ENCODE measurements around the gene RTN4RL2. TPM values are rescaled to one million over a fixed set of nuclear protein-coding genes. Genes with fewer than 3 reads are reported as not detected.

The RTN4RL2 gene
- total and polyA plus RNA-seq, 10 of the 15 experiments (the other 5 are each of a cell fraction or from before 2014, with no cell fraction given), result 0.14 to 1.1 (median 0.52) TPM; not detected in 4

DNA sequence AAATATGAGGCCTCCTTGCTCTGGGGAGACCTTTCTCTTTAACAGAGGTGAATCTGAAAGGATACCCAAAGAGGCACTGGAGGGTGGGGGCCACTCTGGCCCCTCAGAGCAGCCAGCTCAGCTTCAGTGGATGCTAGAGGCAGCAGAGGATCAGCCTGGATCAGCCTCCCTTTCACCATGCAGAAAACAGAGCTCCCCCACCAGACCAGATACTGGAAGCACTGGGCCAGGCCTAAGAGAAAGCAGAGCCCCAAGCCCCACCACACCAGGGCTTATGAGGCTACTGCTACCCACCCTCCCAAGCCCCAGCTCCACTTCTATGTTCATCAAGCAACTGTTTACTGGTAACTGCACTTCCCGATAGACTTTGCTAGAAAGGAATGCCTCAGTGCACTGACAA lies 29.4 kb upstream of the RTN4RL2 start:
- no peaks in the 10 kb centered on the region for H3K9me3 ChIP-seq (replicated peaks; ENCODE audit: control insufficient read depth, insufficient read depth, low read length)
- ChIA-PET CTCF (interaction anchor here (0.7 to 6.4 kb wide), 9 partner anchors 9 to 210 kb away, joined by 3 to 40 read pairs (median 3); no protein-coding TSS in a partner anchor), RAD21 (ENCODE audit: unreplicated experiment) (interaction anchor here (0.8 to 1.7 kb wide), 3 partner anchors 24 to 87 kb away, joined by 4 to 6 read pairs (median 4); no protein-coding TSS in a partner anchor), SMC1A (ENCODE audit: uncharacterized antibody, unreplicated experiment) (interaction anchor here (0.6 to 1.6 kb wide), 3 partner anchors 12 to 85 kb away, joined by 3 to 4 read pairs (median 3); no protein-coding TSS in a partner anchor), POLR2A (interaction anchor here (1.2 to 1.5 kb wide), 2 partner anchors 11 to 27 kb away, joined by 3 to 4 read pairs; no protein-coding TSS in a partner anchor)
- no peaks in the 10 kb centered on the region for H4K20me1 ChIP-seq (ENCODE audit: control insufficient read depth, insufficient read depth)
- FAIRE-seq (no peak), ATAC-seq (no peak), DNase-seq (ENCODE audit: low read depth, low spot score) (no peak)
- TF ChIP-seq JUND (IDR thresholded peaks at IDR 0.05; ENCODE audit: low read depth, low read length), result no peak
- TF ChIP-seq, protein P1, sequence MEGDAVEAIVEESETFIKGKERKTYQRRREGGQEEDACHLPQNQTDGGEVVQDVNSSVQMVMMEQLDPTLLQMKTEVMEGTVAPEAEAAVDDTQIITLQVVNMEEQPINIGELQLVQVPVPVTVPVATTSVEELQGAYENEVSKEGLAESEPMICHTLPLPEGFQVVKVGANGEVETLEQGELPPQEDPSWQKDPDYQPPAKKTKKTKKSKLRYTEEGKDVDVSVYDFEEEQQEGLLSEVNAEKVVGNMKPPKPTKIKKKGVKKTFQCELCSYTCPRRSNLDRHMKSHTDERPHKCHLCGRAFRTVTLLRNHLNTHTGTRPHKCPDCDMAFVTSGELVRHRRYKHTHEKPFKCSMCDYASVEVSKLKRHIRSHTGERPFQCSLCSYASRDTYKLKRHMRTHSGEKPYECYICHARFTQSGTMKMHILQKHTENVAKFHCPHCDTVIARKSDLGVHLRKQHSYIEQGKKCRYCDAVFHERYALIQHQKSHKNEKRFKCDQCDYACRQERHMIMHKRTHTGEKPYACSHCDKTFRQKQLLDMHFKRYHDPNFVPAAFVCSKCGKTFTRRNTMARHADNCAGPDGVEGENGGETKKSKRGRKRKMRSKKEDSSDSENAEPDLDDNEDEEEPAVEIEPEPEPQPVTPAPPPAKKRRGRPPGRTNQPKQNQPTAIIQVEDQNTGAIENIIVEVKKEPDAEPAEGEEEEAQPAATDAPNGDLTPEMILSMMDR (IDR thresholded peaks at IDR 0.05 in 2 of 3, conservative IDR thresholded peaks at IDR 0.05 in 1 of 3; ENCODE audit: control insufficient read depth in 2 of 3, extremely low read depth in 1 of 3, insufficient read depth in 1 of 3, low read depth in 3 of 3, low read length in 3 of 3), result peak in 1 of 3 experiments; percentile 14; a peak in 1 of 6 replicates
- no peak overlapping the region for H3K9ac ChIP-seq (ENCODE audit: control insufficient read depth, insufficient read depth, low read length)
- in situ Hi-C loops (cut with MboI), result no loop called here
- no peak overlapping the region for H3K4me3 ChIP-seq
- BruUV-seq (replicated peaks), result no TSS peak
- no peak overlapping the region for H2AFZ ChIP-seq (ENCODE audit: control insufficient read depth, low read depth, low read length)
- H3K4me2 ChIP-seq (ENCODE audit: control insufficient read depth, insufficient read depth), result no peak overlapping the region
- H3K36me3 ChIP-seq (ENCODE audit: control insufficient read depth in 2 of 2, insufficient read depth in 2 of 2, low read length in 1 of 2), result no peaks in the 10 kb centered on the region
- H3K4me1 ChIP-seq (ENCODE audit: control insufficient read depth, insufficient read depth, low read length), result peaks cover 11% of the 10 kb centered on the region
- peaks cover 12% of the 10 kb centered on the region for H3K79me2 ChIP-seq (ENCODE audit: control insufficient read depth, insufficient read depth, low read length)
- H3K27me3 ChIP-seq (replicated peaks in 1 of 2; ENCODE audit: control insufficient read depth in 2 of 2, insufficient read depth in 2 of 2, low read length in 1 of 2), result no peaks in the 10 kb centered on the region
- intact Hi-C loops (cut with micrococcal nuclease; ENCODE audit: unreplicated experiment), result no loop called here
- 100% methylated on average over 1 of the region's 1 CpG for WGBS (ENCODE audit: insufficient coverage, insufficient replicate concordance, low lambda C conversion rate, missing lambda C conversion rate)
- no peak overlapping the region for H3K27ac ChIP-seq (ENCODE audit: control insufficient read depth, insufficient read depth)

DNA sequence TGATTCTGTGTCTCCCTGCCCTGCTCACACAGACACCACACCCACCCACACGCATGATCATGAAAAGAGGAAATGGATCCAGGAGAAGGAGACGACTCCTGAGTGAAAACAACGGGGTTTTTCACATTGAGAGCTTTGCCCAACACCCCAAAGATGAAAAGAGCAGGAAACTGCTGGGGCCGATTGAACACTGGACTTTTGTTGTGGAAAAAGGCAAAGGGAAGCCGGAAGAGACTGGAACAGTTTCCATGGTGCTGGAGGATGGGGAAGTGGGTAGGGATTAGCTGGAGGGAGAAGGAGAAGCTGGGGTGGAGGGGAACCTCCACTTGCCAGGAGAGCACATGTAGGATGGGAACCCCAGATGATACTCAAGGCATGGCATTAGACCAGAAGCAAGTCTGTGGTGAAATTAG lies 28.2 kb upstream of the RTN4RL2 start:
- WGBS (ENCODE audit: insufficient coverage, insufficient replicate concordance, low lambda C conversion rate, missing lambda C conversion rate), result 79% methylated on average over 5 of the region's 5 CpGs
- Histone ChIP-seq H3K9ac (ENCODE audit: control insufficient read depth, insufficient read depth, low read length) (no peak overlapping the region), H3K4me2 (ENCODE audit: control insufficient read depth, insufficient read depth) (no peak overlapping the region), H3K27ac (ENCODE audit: control insufficient read depth, insufficient read depth) (no peak overlapping the region), H3K4me3 (no peak overlapping the region), H3K27me3 (replicated peaks in 1 of 2; ENCODE audit: control insufficient read depth in 2 of 2, insufficient read depth in 2 of 2, low read length in 1 of 2) (no peaks in the 10 kb centered on the region), H3K79me2 (ENCODE audit: control insufficient read depth, insufficient read depth, low read length) (peaks cover 2% of the 10 kb centered on the region; the same call in 1 of the 2 replicates), H2AFZ (ENCODE audit: control insufficient read depth, low read depth, low read length) (peak overlapping the region; percentile 31; the same call in 1 of the 2 replicates), H4K20me1 (ENCODE audit: control insufficient read depth, insufficient read depth) (no peaks in the 10 kb centered on the region), H3K4me1 (ENCODE audit: control insufficient read depth, insufficient read depth, low read length) (peaks cover 8% of the 10 kb centered on the region), H3K9me3 (replicated peaks; ENCODE audit: control insufficient read depth, insufficient read depth, low read length) (no peaks in the 10 kb centered on the region), H3K36me3 (ENCODE audit: control insufficient read depth in 2 of 2, insufficient read depth in 2 of 2, low read length in 1 of 2) (no peaks in the 10 kb centered on the region)
- SMC1A ChIA-PET (ENCODE audit: uncharacterized antibody, unreplicated experiment), result interaction anchor here (1.2 kb wide), 1 partner anchor 94 kb away, joined by 3 read pairs; no protein-coding TSS in a partner anchor
- no TSS peak for BruUV-seq (replicated peaks)
- POLR2A ChIA-PET, result interaction anchor here (0.6 to 1.8 kb wide), 2 partner anchors 11 to 43 kb away, joined by 3 to 6 read pairs; no protein-coding TSS in a partner anchor
- in situ Hi-C loops (cut with MboI), result no loop called here
- CTCF ChIA-PET, result interaction anchor here (2.6 to 6.4 kb wide), 3 partner anchors 25 to 60 kb away, joined by 10 to 40 read pairs (median 17); no protein-coding TSS in a partner anchor
- RAD21 ChIA-PET (ENCODE audit: unreplicated experiment), result interaction anchor here (1.0 kb wide), 1 partner anchor 82 kb away, joined by 4 read pairs; no protein-coding TSS in a partner anchor
- ATAC-seq, result no peak; the same call in 2 of the 3 replicates
- TF ChIP-seq BMI1 (IDR thresholded peaks at IDR 0.05; ENCODE audit: borderline replicate concordance) (no peak), IKZF2 (IDR thresholded peaks at IDR 0.05) (peak; percentile 45 to 55; a peak in 2 of 4 replicates), SPI1 (IDR thresholded peaks at IDR 0.05; ENCODE audit: borderline replicate concordance, insufficient read depth, low read depth, low read length) (peak; percentile 82), DPF2 (IDR thresholded peaks at IDR 0.05) (peak; percentile 52; the same call in 1 of the 2 replicates), IKZF1 (conservative IDR thresholded peaks at IDR 0.05) (peak; percentile 60), YBX1 (IDR thresholded peaks at IDR 0.05) (no peak)
- no peak for DNase-seq (ENCODE audit: low read depth, low spot score)
- no peak for FAIRE-seq
- intact Hi-C loops (cut with micrococcal nuclease; ENCODE audit: unreplicated experiment), result no loop called here

All from GM12878 (cell line).